ENCODE results near the gene CLCN7.

The CLCN7 gene

GRCh38 chr16:1438229-1439057 lies 36.4 kb downstream of the CLCN7 start:
- FAIRE-seq (no peak), DNase-seq (ENCODE audit: insufficient read length) (no peak)
- TF ChIP-seq POLR2A (IDR thresholded peaks at IDR 0.05; ENCODE audit: low read depth, low read length) (no peak), POLR2AphosphoS5 (IDR thresholded peaks at IDR 0.05; ENCODE audit: low read depth, low read length) (no peak), TAF1 (IDR thresholded peaks at IDR 0.05; ENCODE audit: borderline replicate concordance, low read depth, low read length) (no peak)

- no peak for DNase-seq (ENCODE audit: insufficient read length)
- TF ChIP-seq POLR2AphosphoS5 (IDR thresholded peaks at IDR 0.05; ENCODE audit: low read depth, low read length) (no peak), POLR2A (IDR thresholded peaks at IDR 0.05; ENCODE audit: low read depth, low read length) (no peak), TAF1 (IDR thresholded peaks at IDR 0.05; ENCODE audit: borderline replicate concordance, low read depth, low read length) (no peak)
- FAIRE-seq: no peak
Measured at GRCh38 chr16:1437606-1438005, 37.2 kb downstream of the CLCN7 start.

GRCh38 chr16:1436731-1437355 lies 38.0 kb downstream of the CLCN7 start:
- TF ChIP-seq POLR2AphosphoS5 (IDR thresholded peaks at IDR 0.05; ENCODE audit: low read depth, low read length) (no peak), TAF1 (IDR thresholded peaks at IDR 0.05; ENCODE audit: borderline replicate concordance, low read depth, low read length) (no peak), POLR2A (IDR thresholded peaks at IDR 0.05; ENCODE audit: low read depth, low read length) (no peak)
- FAIRE-seq (no peak), DNase-seq (ENCODE audit: insufficient read length) (no peak)

GRCh38 chr16:1435921-1436697 lies 38.7 kb downstream of the CLCN7 start:
- no peak for TF ChIP-seq TAF1 (IDR thresholded peaks at IDR 0.05; ENCODE audit: borderline replicate concordance, low read depth, low read length)
- no peak for TF ChIP-seq POLR2A (IDR thresholded peaks at IDR 0.05; ENCODE audit: low read depth, low read length)
- TF ChIP-seq POLR2AphosphoS5 (IDR thresholded peaks at IDR 0.05; ENCODE audit: low read depth, low read length): no peak
- FAIRE-seq (no peak), DNase-seq (ENCODE audit: insufficient read length) (no peak)

- DNase-seq (ENCODE audit: insufficient read length): no peak
- FAIRE-seq: no peak
- TF ChIP-seq POLR2A (IDR thresholded peaks at IDR 0.05; ENCODE audit: low read depth, low read length) (no peak), POLR2AphosphoS5 (IDR thresholded peaks at IDR 0.05; ENCODE audit: low read depth, low read length) (no peak), TAF1 (IDR thresholded peaks at IDR 0.05; ENCODE audit: borderline replicate concordance, low read depth, low read length) (no peak)
Measured at GRCh38 chr16:1434644-1435592, 39.9 kb downstream of the CLCN7 start.

GRCh38 chr16:1433756-1434155 lies 41.1 kb downstream of the CLCN7 start:
- DNase-seq (ENCODE audit: insufficient read length) (no peak), FAIRE-seq (no peak)

GRCh38 chr16:1433263-1433560 lies 41.6 kb downstream of the CLCN7 start:
- TF ChIP-seq TAF1 (IDR thresholded peaks at IDR 0.05; ENCODE audit: borderline replicate concordance, low read depth, low read length) (no peak), POLR2A (IDR thresholded peaks at IDR 0.05; ENCODE audit: low read depth, low read length) (no peak), POLR2AphosphoS5 (IDR thresholded peaks at IDR 0.05; ENCODE audit: low read depth, low read length) (no peak)
- DNase-seq (ENCODE audit: insufficient read length) (no peak), FAIRE-seq (no peak)

More at GRCh38 chr16:1433756-1434155, 41.1 kb downstream of the CLCN7 start:
- TF ChIP-seq POLR2AphosphoS5 (IDR thresholded peaks at IDR 0.05; ENCODE audit: low read depth, low read length) (no peak), TAF1 (IDR thresholded peaks at IDR 0.05; ENCODE audit: borderline replicate concordance, low read depth, low read length) (no peak), POLR2A (IDR thresholded peaks at IDR 0.05; ENCODE audit: low read depth, low read length) (no peak)

GRCh38 chr16:1432388-1433262 lies 42.2 kb downstream of the CLCN7 start:
- TF ChIP-seq TAF1 (IDR thresholded peaks at IDR 0.05; ENCODE audit: borderline replicate concordance, low read depth, low read length): no peak
- no peak for TF ChIP-seq POLR2AphosphoS5 (IDR thresholded peaks at IDR 0.05; ENCODE audit: low read depth, low read length)
- no peak for TF ChIP-seq POLR2A (IDR thresholded peaks at IDR 0.05; ENCODE audit: low read depth, low read length)
- FAIRE-seq (no peak), DNase-seq (ENCODE audit: insufficient read length) (no peak)

- TF ChIP-seq TAF1 (IDR thresholded peaks at IDR 0.05; ENCODE audit: borderline replicate concordance, low read depth, low read length): no peak
- TF ChIP-seq POLR2AphosphoS5 (IDR thresholded peaks at IDR 0.05; ENCODE audit: low read depth, low read length): no peak
- no peak for TF ChIP-seq POLR2A (IDR thresholded peaks at IDR 0.05; ENCODE audit: low read depth, low read length)
- FAIRE-seq: no peak
- DNase-seq (ENCODE audit: insufficient read length): no peak
Measured at GRCh38 chr16:1431497-1432270, 43.1 kb downstream of the CLCN7 start.
